HG03558 (cell line): ENCODE results near the gene FBN3.
"Not testable (repeated sequence)": the region's sequence is repeated elsewhere in the genome, so short reads cannot be mapped to it uniquely, and the experiment has no call there.

Experiments
- ATAC-seq: cut with Tn5 transposase; IDR thresholded peaks from one replicate; pipeline ENCODE4 v1.9.1; 2021; ENCODE audit warnings: moderate number of reproducible peaks; ENCODE audit not compliant: unreplicated experiment; ENCODE audit errors: extremely low read depth

Gene FBN3

GRCh38 chr19:8033287-8034177 is 115.9 kb downstream of the FBN3 start:
- not testable (repeated sequence) for ATAC-seq

- ATAC-seq = no peak
These were observed 118.4 kb downstream of the FBN3 start for GRCh38 chr19:8030960-8031359.

DNA sequence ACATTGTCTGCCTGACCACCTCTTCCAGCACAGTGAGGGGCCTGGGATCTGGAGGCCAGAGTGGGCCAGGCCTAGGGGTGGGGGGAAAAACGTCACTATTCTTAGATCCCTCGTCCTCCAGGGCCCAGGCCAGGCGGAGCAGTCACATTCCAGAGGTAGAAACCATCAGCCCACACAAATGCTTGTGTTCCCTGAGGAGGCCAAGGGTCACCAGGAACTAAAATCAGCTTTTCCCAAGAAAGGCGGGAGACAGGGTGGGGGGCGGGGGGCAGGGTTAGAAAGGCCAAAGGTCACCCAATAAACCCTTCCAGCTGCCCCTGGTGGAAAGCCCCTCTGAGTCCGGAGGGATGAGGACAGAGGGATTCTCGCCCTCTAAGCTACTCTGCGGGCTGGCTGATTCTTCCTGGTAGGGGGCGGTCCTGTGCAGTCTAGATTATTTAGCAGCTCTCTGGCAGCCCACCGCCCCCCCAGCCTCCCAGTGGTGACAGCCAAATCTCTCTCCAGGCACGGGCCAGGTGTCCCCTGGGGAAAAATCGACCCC is 120.4 kb downstream of the FBN3 start:
- no peak for ATAC-seq

DNA sequence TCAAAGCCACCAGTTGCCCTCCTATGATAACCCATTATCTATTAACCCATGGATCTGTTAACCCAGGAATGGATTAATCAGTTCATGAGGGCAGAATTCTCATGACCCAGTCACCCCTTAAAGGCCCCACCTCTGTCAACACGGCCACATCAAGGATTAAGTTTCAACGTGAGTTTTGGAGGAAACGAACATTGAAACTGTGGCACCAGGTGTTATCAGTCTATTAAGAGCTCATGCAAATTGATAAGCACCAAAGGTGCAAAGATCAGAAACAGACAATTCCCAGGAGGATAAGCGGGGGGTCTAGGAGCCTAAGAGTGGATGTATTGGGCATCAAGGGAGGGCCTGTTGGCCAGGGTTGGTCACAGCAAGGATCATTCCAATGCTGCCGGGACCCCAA is 124.1 kb downstream of the FBN3 start:
- no peak for ATAC-seq

- not testable (repeated sequence) for ATAC-seq
These were observed 125.1 kb downstream of the FBN3 start for GRCh38 chr19:8024256-8024655.

DNA sequence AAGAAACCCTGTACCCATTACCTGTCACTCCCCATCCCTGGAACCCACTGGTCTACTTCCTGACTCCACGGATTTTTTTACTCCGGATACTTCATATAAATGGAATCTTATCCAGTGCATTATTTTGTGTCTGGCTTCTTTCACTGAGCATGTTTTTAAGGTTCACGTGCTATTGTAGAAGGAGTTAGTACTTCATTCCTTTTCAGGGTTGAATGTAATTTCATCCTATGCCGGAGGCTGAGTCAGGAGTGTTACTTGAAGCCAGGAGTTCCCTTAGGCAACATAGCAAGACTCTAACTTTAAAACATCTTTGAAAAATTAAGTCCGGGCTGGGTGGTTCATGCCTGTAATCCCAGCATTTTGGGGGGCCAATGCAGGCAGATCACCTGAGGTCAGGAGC is 126.0 kb downstream of the FBN3 start:
- no peak for ATAC-seq

DNA sequence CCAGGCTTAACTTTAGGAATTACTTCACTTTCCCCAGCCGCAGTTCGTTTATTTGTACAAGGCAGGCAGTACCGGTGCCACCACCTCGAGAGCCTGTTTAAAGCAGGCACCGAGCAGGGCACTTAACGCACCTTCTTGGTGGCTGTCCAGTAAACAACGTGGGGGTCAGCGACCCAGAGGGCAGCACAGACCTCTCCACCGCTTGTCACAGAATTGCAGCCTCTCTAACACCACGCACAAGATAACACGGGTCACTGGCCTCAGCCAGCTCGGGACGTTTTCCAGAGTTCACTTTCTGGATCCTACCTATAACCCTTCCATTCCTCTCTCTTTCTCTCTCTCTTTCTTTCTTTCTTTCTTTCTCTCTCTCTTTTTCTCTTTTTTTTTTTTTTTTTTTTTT is 127.1 kb downstream of the FBN3 start:
- ATAC-seq = no peak

- ATAC-seq = no peak
These were observed 128.0 kb downstream of the FBN3 start for GRCh38 chr19:8021374-8021773.

DNA sequence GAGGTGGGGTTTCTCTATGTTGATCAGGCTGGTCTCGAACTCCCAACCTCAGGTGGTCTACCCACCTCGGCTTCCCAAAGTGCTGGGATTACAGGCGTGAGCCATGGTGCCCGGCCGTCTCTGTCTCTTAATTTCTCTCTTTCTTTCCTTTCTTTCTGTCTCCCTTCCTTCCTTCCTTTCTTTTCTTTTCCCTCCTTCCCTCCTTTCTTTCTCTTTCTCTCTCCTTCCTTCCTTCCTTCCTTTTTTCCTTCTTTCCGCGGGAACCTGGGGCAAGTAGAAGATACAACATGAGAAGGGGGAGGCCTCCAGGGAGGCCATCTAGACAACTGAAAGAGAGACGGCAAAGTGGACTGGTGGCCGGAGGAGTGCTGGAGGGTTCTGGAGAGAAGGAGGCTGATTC is 128.7 kb downstream of the FBN3 start:
- no peak for ATAC-seq

DNA sequence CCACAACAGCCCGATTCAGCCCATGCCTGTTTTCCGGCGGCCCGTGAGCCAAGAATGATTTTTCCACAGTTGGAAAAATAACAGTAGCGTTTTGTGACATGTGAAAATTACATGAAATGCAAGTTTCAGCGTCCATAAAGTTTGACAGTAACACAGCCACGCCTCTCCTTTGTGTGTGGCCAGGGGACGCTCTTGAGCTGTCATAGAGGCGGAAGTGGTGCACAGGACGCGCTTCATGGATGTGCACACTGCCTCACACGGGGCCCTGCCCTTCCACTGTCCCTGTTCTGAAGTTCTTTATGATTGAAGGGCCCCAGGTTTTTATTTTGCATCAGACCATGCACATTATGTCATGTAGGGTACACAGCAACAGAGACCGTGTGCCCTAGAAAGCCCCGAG is 131.6 kb downstream of the FBN3 start:
- no peak for ATAC-seq
